Measurements from ENCODE around the gene CCDC57. TPM values are rescaled to one million over a fixed set of nuclear protein-coding genes. Genes with fewer than 3 reads are reported as not detected.

CCDC57 gene
- total RNA-seq, 1 donor from 2014 or later, result 37.2 TPM

- peaks cover 22% of the 10 kb centered on the region for H3K27me3 Mint-ChIP-seq (ENCODE audit: unreplicated experiment)
- H3K4me3 Mint-ChIP-seq (ENCODE audit: unreplicated experiment), result peak overlapping the region; percentile 21
- no peaks in the 10 kb centered on the region for H3K9me3 Mint-ChIP-seq (ENCODE audit: unreplicated experiment)
- DNase-seq (ENCODE audit: low spot score), result no peak
- peak overlapping the region; percentile 1 for H3K27ac Mint-ChIP-seq (ENCODE audit: unreplicated experiment)
- peaks cover 31% of the 10 kb centered on the region for H3K4me1 Mint-ChIP-seq (ENCODE audit: unreplicated experiment)
- H3K36me3 Mint-ChIP-seq (ENCODE audit: low read depth, unreplicated experiment), result peaks cover 67% of the 10 kb centered on the region
- TF ChIP-seq, protein P1, sequence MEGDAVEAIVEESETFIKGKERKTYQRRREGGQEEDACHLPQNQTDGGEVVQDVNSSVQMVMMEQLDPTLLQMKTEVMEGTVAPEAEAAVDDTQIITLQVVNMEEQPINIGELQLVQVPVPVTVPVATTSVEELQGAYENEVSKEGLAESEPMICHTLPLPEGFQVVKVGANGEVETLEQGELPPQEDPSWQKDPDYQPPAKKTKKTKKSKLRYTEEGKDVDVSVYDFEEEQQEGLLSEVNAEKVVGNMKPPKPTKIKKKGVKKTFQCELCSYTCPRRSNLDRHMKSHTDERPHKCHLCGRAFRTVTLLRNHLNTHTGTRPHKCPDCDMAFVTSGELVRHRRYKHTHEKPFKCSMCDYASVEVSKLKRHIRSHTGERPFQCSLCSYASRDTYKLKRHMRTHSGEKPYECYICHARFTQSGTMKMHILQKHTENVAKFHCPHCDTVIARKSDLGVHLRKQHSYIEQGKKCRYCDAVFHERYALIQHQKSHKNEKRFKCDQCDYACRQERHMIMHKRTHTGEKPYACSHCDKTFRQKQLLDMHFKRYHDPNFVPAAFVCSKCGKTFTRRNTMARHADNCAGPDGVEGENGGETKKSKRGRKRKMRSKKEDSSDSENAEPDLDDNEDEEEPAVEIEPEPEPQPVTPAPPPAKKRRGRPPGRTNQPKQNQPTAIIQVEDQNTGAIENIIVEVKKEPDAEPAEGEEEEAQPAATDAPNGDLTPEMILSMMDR (IDR thresholded peaks at IDR 0.05; ENCODE audit: unreplicated experiment), result no peak
These were observed 35.4 kb upstream of the CCDC57 start for GRCh38 chr17:82247856-82248671.

DNA sequence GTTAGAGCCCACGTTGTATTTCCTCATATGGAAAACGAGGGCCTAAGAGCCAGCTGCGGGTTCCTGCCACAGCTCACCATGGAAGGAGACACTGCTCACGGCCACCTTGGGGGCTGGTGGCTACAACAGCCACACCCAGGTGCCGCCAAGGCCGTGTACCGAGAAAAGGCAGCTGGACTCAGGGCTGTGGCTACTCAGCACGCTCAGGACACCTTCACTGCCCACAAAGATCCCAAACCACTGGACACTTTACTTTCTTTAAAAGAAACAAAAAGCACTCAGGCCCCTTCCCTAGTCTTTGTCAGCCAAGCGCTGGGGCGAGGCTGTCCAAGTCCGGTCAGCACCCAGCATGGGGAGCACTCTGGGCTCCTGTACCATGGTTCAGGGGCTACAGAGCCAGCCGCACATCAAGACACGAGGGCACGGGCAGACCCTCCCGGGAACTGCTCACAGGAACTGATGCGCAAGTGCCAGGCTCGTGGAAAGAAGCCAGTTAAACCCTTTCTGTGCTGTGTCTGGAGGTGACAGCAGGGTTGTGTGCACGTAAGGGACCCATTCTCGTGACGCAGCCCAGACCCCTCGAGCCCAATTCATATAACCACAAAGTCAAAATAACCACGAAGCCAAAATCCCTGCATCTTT is 34.7 kb upstream of the CCDC57 start:
- Mint-ChIP-seq H3K9me3 (ENCODE audit: unreplicated experiment) (no peaks in the 10 kb centered on the region), H3K27ac (ENCODE audit: unreplicated experiment) (no peak overlapping the region), H3K27me3 (ENCODE audit: unreplicated experiment) (peaks cover 19% of the 10 kb centered on the region), H3K4me3 (ENCODE audit: unreplicated experiment) (no peak overlapping the region), H3K4me1 (ENCODE audit: unreplicated experiment) (peaks cover 29% of the 10 kb centered on the region), H3K36me3 (ENCODE audit: low read depth, unreplicated experiment) (peaks cover 65% of the 10 kb centered on the region)
- TF ChIP-seq, protein P1 (IDR thresholded peaks at IDR 0.05; ENCODE audit: unreplicated experiment), result no peak
- no peak for DNase-seq (ENCODE audit: low spot score)

- TF ChIP-seq, protein P1 (IDR thresholded peaks at IDR 0.05; ENCODE audit: unreplicated experiment), result no peak
- peak overlapping the region; percentile 61 for H3K27ac Mint-ChIP-seq (ENCODE audit: unreplicated experiment)
- H3K4me3 Mint-ChIP-seq (ENCODE audit: unreplicated experiment), result no peak overlapping the region
- DNase-seq (ENCODE audit: low spot score), result no peak
- peaks cover 17% of the 10 kb centered on the region for H3K27me3 Mint-ChIP-seq (ENCODE audit: unreplicated experiment)
- H3K4me1 Mint-ChIP-seq (ENCODE audit: unreplicated experiment), result peaks cover 28% of the 10 kb centered on the region
- peaks cover 58% of the 10 kb centered on the region for H3K36me3 Mint-ChIP-seq (ENCODE audit: low read depth, unreplicated experiment)
- no peaks in the 10 kb centered on the region for H3K9me3 Mint-ChIP-seq (ENCODE audit: unreplicated experiment)
These were observed 33.9 kb upstream of the CCDC57 start for GRCh38 chr17:82246365-82247181.

DNA sequence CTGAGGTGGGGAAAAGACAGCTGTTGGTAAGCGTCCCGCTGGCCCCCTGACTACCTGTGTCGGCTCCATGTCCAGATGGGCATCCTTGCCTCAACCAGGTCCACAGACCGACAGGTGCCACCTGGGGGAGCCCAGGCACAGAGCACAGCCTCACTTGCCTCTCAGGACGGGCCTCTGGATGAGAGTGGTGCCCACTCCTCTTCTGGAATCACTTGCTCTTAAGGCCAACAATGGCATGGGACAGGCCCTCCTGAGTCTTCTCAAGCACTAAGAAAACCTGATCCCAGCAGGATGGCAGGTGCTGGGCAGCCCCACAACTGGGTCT is 33.4 kb upstream of the CCDC57 start:
- peak overlapping the region; percentile 61 for H3K27ac Mint-ChIP-seq (ENCODE audit: unreplicated experiment)
- TF ChIP-seq, protein P1 (IDR thresholded peaks at IDR 0.05; ENCODE audit: unreplicated experiment), result no peak

More for the DNA sequence above, 33.4 kb upstream of the CCDC57 start:
- H3K27me3 Mint-ChIP-seq (ENCODE audit: unreplicated experiment), result peaks cover 18% of the 10 kb centered on the region
- DNase-seq (ENCODE audit: low spot score), result no peak
- peaks cover 53% of the 10 kb centered on the region for H3K36me3 Mint-ChIP-seq (ENCODE audit: low read depth, unreplicated experiment)
- H3K4me3 Mint-ChIP-seq (ENCODE audit: unreplicated experiment), result no peak overlapping the region
- H3K9me3 Mint-ChIP-seq (ENCODE audit: unreplicated experiment), result no peaks in the 10 kb centered on the region
- H3K4me1 Mint-ChIP-seq (ENCODE audit: unreplicated experiment), result peaks cover 26% of the 10 kb centered on the region

Measured in endothelial cell (in vitro differentiated cells).